OCI-LY3 (cell line): ENCODE data around the gene CC2D1A.

Experiments used
- H2AFZ ChIP-seq: fragments of 200-600, 300-600 bp; shearing (Covaris generic); 2 replicates; pipeline ENCODE4 v1.6.0; 2014; ENCODE audit warnings: antibody characterized with exemption, low read depth, low read length
- H3K27ac ChIP-seq: fragments of 200-600, 300-600 bp; sonication (generic); 2 replicates; pipeline ENCODE4 v1.5.1; 2014; ENCODE audit warnings: mild to moderate bottlenecking, low read length, moderate library complexity, mixed read lengths
- H3K27me3 ChIP-seq: fragments of 200-600, 300-600 bp; sonication (generic); 2 replicates; pipeline ENCODE4 v1.6.1; 2014; ENCODE audit warnings: low read depth, low read length, mixed read lengths
- H3K36me3 ChIP-seq: fragments of 200-600, 300-600 bp; sonication (generic); replicated peaks from 2 replicates; pipeline ENCODE3; 2014; ENCODE audit warnings: low read depth, low read length, mixed read lengths
- H3K4me1 ChIP-seq: fragments of 300-600, 200-600 bp; sonication (generic); 2 replicates; pipeline ENCODE4 v1.6.1; 2014; ENCODE audit warnings: low read length, mixed read lengths
- H3K4me2 ChIP-seq: fragments of 200-600, 300-600 bp; sonication (generic); 2 replicates; pipeline ENCODE4 v1.6.1; 2014; ENCODE audit warnings: low read length, mixed read lengths
- H3K4me3 ChIP-seq: fragments of 300-600, 200-600 bp; sonication (generic); 2 replicates; pipeline ENCODE4 v1.5.1; 2014; ENCODE audit warnings: antibody characterized with exemption, mild to moderate bottlenecking, low read length, moderate library complexity
- H3K79me2 ChIP-seq: fragments of 300-600, 200-600 bp; shearing (Covaris generic); 2 replicates; pipeline ENCODE4 v1.6.1; 2014; ENCODE audit warnings: mild to moderate bottlenecking, low read length, mixed read lengths
- H3K9ac ChIP-seq: fragments of 300-600, 200-600 bp; shearing (Covaris generic); 2 replicates; pipeline ENCODE4 v1.6.0; 2014; ENCODE audit warnings: mild to moderate bottlenecking, low read length, moderate library complexity
- H3K9me3 ChIP-seq: fragments of 200-600, 300-600 bp; shearing (Covaris generic); 2 replicates; pipeline ENCODE4 v1.6.1; 2014; ENCODE audit warnings: low read length, mixed read lengths; ENCODE audit not compliant: insufficient read depth
- H4K20me1 ChIP-seq: fragments of 200-600, 300-600 bp; sonication (generic); 2 replicates; pipeline ENCODE4 v1.6.1; 2016; ENCODE audit warnings: low read length, mixed read lengths; ENCODE audit not compliant: insufficient read depth
- EZH2phosphoT487 ChIP-seq: fragments of 200-600 bp; shearing (Covaris generic); IDR thresholded peaks from 2 replicates; pipeline ENCODE4 v1.6.1; 2018; ENCODE audit warnings: antibody characterized with exemption, mixed run types, low read depth
- TF ChIP-seq, protein P1 (sequence below): fragments of 200-600, 300-600 bp; sonication (generic); IDR thresholded peaks from 2 replicates; pipeline ENCODE4 v1.5.1; 2014; ENCODE audit warnings: antibody characterized with exemption, low read length, low read depth

The CC2D1A gene

GRCh38 chr19:13906910-13907309, 909 bp downstream of the CC2D1A start:
- H3K27me3 ChIP-seq = no peaks in the 10 kb centered on the region
- H2AFZ ChIP-seq = peak overlapping the region; percentile 79; the same call in 1 of the 2 replicates
- H3K4me2 ChIP-seq = peak overlapping the region; percentile 96
- H3K4me3 ChIP-seq = peak overlapping the region; percentile 90
- H3K79me2 ChIP-seq = 0 out of 2 replicates have a peak, but pooled peaks cover 5% of the 10 kb centered on the region
- H3K9me3 ChIP-seq = no peaks in the 10 kb centered on the region
- peaks cover 11% of the 10 kb centered on the region for H3K4me1 ChIP-seq
- H3K36me3 ChIP-seq = peaks cover 9% of the 10 kb centered on the region
- TF ChIP-seq, protein P1, sequence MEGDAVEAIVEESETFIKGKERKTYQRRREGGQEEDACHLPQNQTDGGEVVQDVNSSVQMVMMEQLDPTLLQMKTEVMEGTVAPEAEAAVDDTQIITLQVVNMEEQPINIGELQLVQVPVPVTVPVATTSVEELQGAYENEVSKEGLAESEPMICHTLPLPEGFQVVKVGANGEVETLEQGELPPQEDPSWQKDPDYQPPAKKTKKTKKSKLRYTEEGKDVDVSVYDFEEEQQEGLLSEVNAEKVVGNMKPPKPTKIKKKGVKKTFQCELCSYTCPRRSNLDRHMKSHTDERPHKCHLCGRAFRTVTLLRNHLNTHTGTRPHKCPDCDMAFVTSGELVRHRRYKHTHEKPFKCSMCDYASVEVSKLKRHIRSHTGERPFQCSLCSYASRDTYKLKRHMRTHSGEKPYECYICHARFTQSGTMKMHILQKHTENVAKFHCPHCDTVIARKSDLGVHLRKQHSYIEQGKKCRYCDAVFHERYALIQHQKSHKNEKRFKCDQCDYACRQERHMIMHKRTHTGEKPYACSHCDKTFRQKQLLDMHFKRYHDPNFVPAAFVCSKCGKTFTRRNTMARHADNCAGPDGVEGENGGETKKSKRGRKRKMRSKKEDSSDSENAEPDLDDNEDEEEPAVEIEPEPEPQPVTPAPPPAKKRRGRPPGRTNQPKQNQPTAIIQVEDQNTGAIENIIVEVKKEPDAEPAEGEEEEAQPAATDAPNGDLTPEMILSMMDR = no peak
- TF ChIP-seq EZH2phosphoT487 = no peak
- no peak overlapping the region for H3K27ac ChIP-seq
- H4K20me1 ChIP-seq = no peaks in the 10 kb centered on the region
- H3K9ac ChIP-seq = peak overlapping the region; percentile 83

DNA sequence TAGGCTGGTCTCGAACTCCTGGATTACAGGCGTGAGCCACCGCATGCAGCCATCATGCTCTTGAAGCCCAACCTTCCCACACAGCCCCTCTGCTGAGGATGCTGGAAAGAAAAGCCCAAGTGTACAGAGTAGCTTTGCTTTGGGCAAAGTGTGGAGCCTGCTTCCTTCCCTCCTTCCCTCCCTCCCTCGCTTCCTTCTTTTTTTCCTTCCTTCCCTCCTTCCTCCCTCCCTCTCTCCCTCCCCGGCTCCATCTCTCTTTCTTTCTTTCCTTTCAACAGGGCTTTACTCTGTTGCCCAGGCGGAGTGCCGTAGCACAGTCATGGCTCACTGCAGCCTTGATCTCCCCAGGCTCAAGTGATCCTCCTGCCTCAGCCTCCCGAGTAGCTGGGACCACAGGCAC, 2.7 kb downstream of the CC2D1A start:
- H2AFZ ChIP-seq = no peak overlapping the region
- H4K20me1 ChIP-seq = no peaks in the 10 kb centered on the region
- no peak for TF ChIP-seq EZH2phosphoT487
- TF ChIP-seq, protein P1 = no peak
- H3K79me2 ChIP-seq = 0 out of 2 replicates have a peak, but pooled peaks cover 5% of the 10 kb centered on the region
- no peak overlapping the region for H3K4me2 ChIP-seq
- no peaks in the 10 kb centered on the region for H3K9me3 ChIP-seq
- peaks cover 11% of the 10 kb centered on the region for H3K4me1 ChIP-seq
- H3K27me3 ChIP-seq = no peaks in the 10 kb centered on the region
- peaks cover 22% of the 10 kb centered on the region for H3K36me3 ChIP-seq
- no peak overlapping the region for H3K9ac ChIP-seq
- no peak overlapping the region for H3K27ac ChIP-seq
- no peak overlapping the region for H3K4me3 ChIP-seq

- no peak for TF ChIP-seq EZH2phosphoT487
- TF ChIP-seq, protein P1 = no peak
- Histone ChIP-seq H3K4me3 (no peak overlapping the region), H3K27ac (no peak overlapping the region), H3K27me3 (no peaks in the 10 kb centered on the region), H3K79me2 (0 out of 2 replicates have a peak, but pooled peaks cover 5% of the 10 kb centered on the region), H3K4me1 (peaks cover 11% of the 10 kb centered on the region), H3K9me3 (no peaks in the 10 kb centered on the region), H2AFZ (no peak overlapping the region), H4K20me1 (no peaks in the 10 kb centered on the region), H3K4me2 (no peak overlapping the region), H3K9ac (no peak overlapping the region), H3K36me3 (peaks cover 22% of the 10 kb centered on the region)
These were observed 3.4 kb downstream of the CC2D1A start for GRCh38 chr19:13909430-13909829.

- Histone ChIP-seq H2AFZ (no peak overlapping the region), H3K36me3 (peaks cover 22% of the 10 kb centered on the region), H3K27ac (no peak overlapping the region), H3K4me3 (no peak overlapping the region), H3K9me3 (no peaks in the 10 kb centered on the region), H3K9ac (no peak overlapping the region), H3K79me2 (no peaks in the 10 kb centered on the region), H3K4me1 (no peaks in the 10 kb centered on the region), H3K4me2 (no peak overlapping the region), H4K20me1 (no peaks in the 10 kb centered on the region), H3K27me3 (no peaks in the 10 kb centered on the region)
- TF ChIP-seq, protein P1 = no peak
- TF ChIP-seq EZH2phosphoT487 = no peak
These were observed 7.4 kb downstream of the CC2D1A start for GRCh38 chr19:13913352-13913751.
